A549 (cell line): ENCODE results near the gene ZBTB12. TPM values are rescaled to one million over a fixed set of nuclear protein-coding genes. Genes with fewer than 3 reads are reported as not detected.
A peak's percentile ranks its signal among the peaks of the same experiment; 100 is the strongest.
"Not testable (repeated sequence)": the region's sequence is repeated elsewhere in the genome, so short reads cannot be mapped to it uniquely, and the experiment has no call there.

Source experiments
- ATAC-seq, 2 experiments: fragments of 200-7000 bp in 1 of 2; fragments of >200 bp in 1 of 2; cut with Nextera tagmentation in 1 of 2; cut with Tn5 transposase in 1 of 2; 3 replicates each; pipeline versions ENCODE4 v1.8.0 to v1.9.1; 2018 to 2020; ENCODE audit warnings: mild to moderate bottlenecking in 1 of 2, moderate library complexity in 1 of 2
- CTCF ChIA-PET: fragments of 300-600 bp; sonication (Branson Sonifier 250); formaldehyde crosslinking; extraction: SDS; loops from one replicate; lab custom pipeline; 2021; ENCODE audit warnings: antibody characterized with exemption, inconsistent platforms; lab: Yijun Ruan, JAX
- POLR2A ChIA-PET: fragments of 350-600 bp; formaldehyde crosslinking; extraction: SDS; loops from one replicate; lab custom pipeline; 2021; ENCODE audit warnings: antibody characterized with exemption, inconsistent platforms; lab: Yijun Ruan, JAX
- DNase-seq, 2 experiments: peaks; one replicate each; pipeline versions ENCODE4 v3.0.0 to v3.0.0-alpha.2; 2011 to 2016; ENCODE audit warnings: low read depth in 1 of 2, low spot score in 1 of 2
- FAIRE-seq: peaks from 2 replicates; lab custom pipeline; 2011; peaks lifted over from hg19 to GRCh38; lab: Jason Lieb, UNC
- H3K27ac ChIP-seq, 2 experiments: fragments of >200 bp; sonication (Bioruptor Twin); formaldehyde crosslinking; 3 replicates each; pipeline ENCODE4 v1.5.1; 2016 to 2017
- H3K4me1 ChIP-seq: fragments of >200 bp; sonication (Bioruptor Twin); formaldehyde crosslinking; 3 replicates; pipeline ENCODE4 v1.6.1; 2016
- H3K4me2 ChIP-seq: fragments of >200 bp; sonication (Bioruptor Twin); formaldehyde crosslinking; 3 replicates; pipeline ENCODE4 v1.6.1; 2016
- H3K4me3 ChIP-seq: fragments of >200 bp; sonication (Bioruptor Twin); formaldehyde crosslinking; 3 replicates; pipeline ENCODE4 v1.5.1; 2016
- H3K9me3 ChIP-seq: fragments of >200 bp; sonication (Bioruptor Twin); formaldehyde crosslinking; 3 replicates; pipeline ENCODE4 v1.6.1; 2016
- CHD2 ChIP-seq: fragments of 150-350 bp; IDR thresholded peaks from 2 replicates; pipeline ENCODE4 v1.6.1; 2014; ENCODE audit warnings: low read length; ENCODE audit not compliant: partially characterized antibody
- CHD4 ChIP-seq: fragments of 200-600 bp; sonication (generic); IDR thresholded peaks from 2 replicates; pipeline ENCODE4 v1.6.1; 2016; ENCODE audit warnings: antibody characterized with exemption, mild to moderate bottlenecking, borderline replicate concordance
- ELK1 ChIP-seq: fragments of 150-350 bp; IDR thresholded peaks from 2 replicates; pipeline ENCODE4 v1.6.1; 2014; ENCODE audit warnings: low read depth, mild to moderate bottlenecking, low read length
- ESRRA ChIP-seq: fragments of 150-350 bp; IDR thresholded peaks from 2 replicates; pipeline ENCODE4 v1.6.1; 2014; ENCODE audit warnings: mild to moderate bottlenecking, low read length, borderline replicate concordance
- FOXS1 ChIP-seq: fragments of 250-450 bp; sonication (Bioruptor Pico); IDR thresholded peaks from 2 replicates; pipeline ENCODE4 v1.5.0; 2020; ENCODE audit warnings: mild to moderate bottlenecking, moderate library complexity
- HDAC2 ChIP-seq: fragments of 200-600 bp; sonication (generic); IDR thresholded peaks from 2 replicates; pipeline ENCODE4 v1.6.1; 2016
- HOXA7 ChIP-seq: fragments of 250-450 bp; sonication (Bioruptor Pico); IDR thresholded peaks from 2 replicates; pipeline ENCODE4 v1.5.0; 2020; ENCODE audit warnings: mild to moderate bottlenecking, moderate library complexity
- HOXB5 ChIP-seq: fragments of 250-450 bp; sonication (Bioruptor Pico); IDR thresholded peaks from 2 replicates; pipeline ENCODE4 v1.5.0; 2020; ENCODE audit warnings: mild to moderate bottlenecking, moderate library complexity
- JUN ChIP-seq, 2 experiments: fragments of >200 bp; sonication (Bioruptor Twin); formaldehyde crosslinking; IDR thresholded peaks; 2 replicates in 1 of 2; 3 replicates in 1 of 2; pipeline ENCODE4 v1.6.1; 2016 to 2017
- NFE2L2 ChIP-seq: fragments of 150-350 bp; conservative IDR thresholded peaks from 2 replicates; pipeline ENCODE4 v1.6.1; 2014; ENCODE audit warnings: low read length
- NPAS2 ChIP-seq: fragments of 250-450 bp; sonication (Bioruptor Pico); IDR thresholded peaks from 2 replicates; pipeline ENCODE4 v1.8.0; 2022; ENCODE audit warnings: mild to moderate bottlenecking, moderate library complexity, borderline replicate concordance
- PHF8 ChIP-seq: fragments of 200-600 bp; sonication (generic); IDR thresholded peaks from 2 replicates; pipeline ENCODE4 v1.6.1; 2016; ENCODE audit warnings: low read depth, mild to moderate bottlenecking, antibody characterized with exemption, moderate library complexity, borderline replicate concordance
- RAD21 ChIP-seq, 2 experiments: fragments of >200 bp in 1 of 2; sonication (Bioruptor Twin) in 1 of 2; formaldehyde crosslinking in 1 of 2; IDR thresholded peaks in 1 of 2; conservative IDR thresholded peaks in 1 of 2; 2 replicates in 1 of 2; 3 replicates in 1 of 2; pipeline ENCODE4 v1.6.1; 2012 to 2018; ENCODE audit warnings: inconsistent platforms in 1 of 2
- RCOR1 ChIP-seq: fragments of 150-350 bp; IDR thresholded peaks from 2 replicates; pipeline ENCODE4 v1.6.1; 2014; ENCODE audit warnings: antibody characterized with exemption, low read length, low read depth
- SMC3 ChIP-seq: fragments of >200 bp; sonication (Bioruptor Twin); formaldehyde crosslinking; IDR thresholded peaks from 3 replicates; pipeline ENCODE4 v1.6.1; 2018; ENCODE audit warnings: inconsistent platforms
- USF2 ChIP-seq: fragments of 450-650 bp; IDR thresholded peaks from 2 replicates; pipeline ENCODE4 v1.6.1; 2014; ENCODE audit warnings: antibody characterized with exemption
- WGBS: methylation state at CpG from one replicate; pipeline ENCODE4 v1.1.6; 2017; ENCODE audit errors: missing lambda C conversion rate; 5-methylcytosine and 5-hydroxymethylcytosine counted together
- polyA plus RNA-seq, 4 experiments: library from polyadenylated mRNA; depleted of rRNA in 3 of 4; stranded (reverse); fragments of >200 nt; fragmentation: RNase III in 1 of 4; extraction: RNeasy Plus Mini Kit Qiagen cat#74134 plus additional on column Dnase treatment in 1 of 4; gene quantifications; 2 replicates in 3 of 4; 3 replicates in 1 of 4; pipeline ENCODE4 v1.2.3, GENCODE V29; 2011 to 2017

ZBTB12 gene
- polyA plus RNA-seq, 2 of the 4 experiments (the other 2 are of a cell fraction), result 2.2 to 10.0 TPM

DNA sequence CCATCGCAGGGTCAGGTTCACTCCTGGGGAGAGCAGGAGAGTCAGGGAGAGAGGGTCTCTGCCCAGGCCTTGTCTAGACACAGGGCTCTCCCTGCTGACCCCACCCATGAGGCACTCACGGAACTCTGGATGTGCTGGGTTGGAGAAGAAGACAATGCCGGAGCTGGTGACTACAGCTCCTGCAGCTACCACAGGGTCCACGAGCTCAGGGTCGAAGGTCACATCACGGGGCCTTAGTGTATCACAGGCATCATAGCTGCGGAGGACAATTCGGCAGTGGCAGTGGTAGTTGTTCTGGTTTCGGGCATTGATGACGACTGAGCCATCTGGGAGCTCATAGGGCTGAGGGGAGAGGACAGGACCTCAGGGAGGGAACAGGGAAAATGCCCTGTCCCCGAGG lies 42.0 kb downstream of the ZBTB12 start (continued):
- TF ChIP-seq SMC3 (no peak), CHD4 (no peak), ESRRA (no peak), USF2 (no peak), RCOR1 (no peak), CHD2 (no peak), ELK1 (no peak), HDAC2 (no peak)

DNA sequence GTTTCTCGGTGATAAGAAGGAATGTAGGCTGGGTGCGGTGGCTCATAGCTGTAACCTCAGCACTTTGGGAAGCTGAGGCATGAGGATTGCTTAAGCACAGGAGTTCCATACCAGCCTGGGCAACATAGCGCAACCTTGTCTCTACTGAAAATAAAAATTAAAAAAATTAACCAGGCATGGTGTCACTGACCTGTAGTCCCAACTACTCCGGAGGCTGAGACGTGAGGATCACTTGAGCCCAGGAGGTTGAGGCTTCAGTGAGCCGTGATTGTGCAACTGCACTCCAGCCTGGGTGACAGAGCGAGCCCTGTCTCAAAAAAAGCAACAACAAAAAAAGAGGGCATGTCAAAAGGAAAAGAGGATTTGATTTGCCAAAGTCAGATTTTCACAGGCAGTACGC lies 43.2 kb downstream of the ZBTB12 start:
- DNase-seq, result no peak
- CTCF ChIA-PET, result interaction anchor here (1.0 kb wide), 1 partner anchor 19 kb away, joined by 3 read pairs; no protein-coding TSS in a partner anchor
- WGBS, result 92% methylated on average over 8 of the region's 8 CpGs

DNA sequence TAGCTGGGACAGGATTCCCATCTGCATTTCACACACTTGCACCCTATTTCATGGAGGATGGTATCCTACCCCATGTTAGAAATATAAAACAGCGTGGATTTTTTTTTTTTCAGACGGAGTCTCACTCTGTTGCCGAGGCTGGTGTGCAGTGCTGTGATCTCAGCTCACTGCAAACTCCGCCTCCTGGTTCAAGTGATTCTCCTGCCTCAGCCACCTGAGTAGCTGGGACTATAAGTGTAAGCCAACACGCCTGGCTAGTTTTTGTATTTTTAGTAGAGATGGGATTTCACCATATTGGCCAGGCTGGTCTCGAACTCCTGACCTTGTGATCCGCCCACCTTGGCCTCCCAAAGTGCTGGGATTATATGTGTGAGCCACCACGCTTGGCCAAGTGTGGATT lies 44.1 kb downstream of the ZBTB12 start:
- H3K9me3 ChIP-seq, ATAC-seq, H3K27ac ChIP-seq, FAIRE-seq, H3K4me1 ChIP-seq, H3K4me2 ChIP-seq, H3K4me3 ChIP-seq, POLR2A ChIA-PET, DNase-seq: not testable (repeated sequence)
- CTCF ChIA-PET, result interaction anchor here (1.1 to 1.2 kb wide), 2 partner anchors 9 to 95 kb away, joined by 3 to 5 read pairs; no protein-coding TSS in a partner anchor
- WGBS, result 90% methylated on average over 8 of the region's 8 CpGs

More for the DNA sequence above, 43.2 kb downstream of the ZBTB12 start:
- no peak overlapping the region for H3K27ac ChIP-seq
- no peak overlapping the region for H3K4me2 ChIP-seq
- 0 out of 3 replicates have a peak, but pooled peaks cover 4% of the 10 kb centered on the region for H3K4me1 ChIP-seq
- ATAC-seq (no peak), FAIRE-seq (no peak)
- POLR2A ChIA-PET, result no interaction called here
- H3K9me3 ChIP-seq, result no peaks in the 10 kb centered on the region
- H3K4me3 ChIP-seq, result no peak overlapping the region
- TF ChIP-seq HOXB5 (no peak), FOXS1 (CRISPR knock-in tag) (no peak), NPAS2 (CRISPR knock-in tag) (no peak), NFE2L2 (no peak), JUN (IDR thresholded peaks at IDR 0.05) (no peak), HOXA7 (CRISPR knock-in tag) (no peak), RAD21 (conservative IDR thresholded peaks at IDR 0.05 in 1 of 2, IDR thresholded peaks at IDR 0.05 in 1 of 2) (no peak), PHF8 (no peak)

- peaks cover 11% of the 10 kb centered on the region; the same call in 1 of the 3 replicates for H3K4me1 ChIP-seq
- H3K9me3 ChIP-seq, POLR2A ChIA-PET, FAIRE-seq, CTCF ChIA-PET, DNase-seq, H3K4me3 ChIP-seq, H3K4me2 ChIP-seq: not testable (repeated sequence)
- ATAC-seq, result peak in 1 of 2 experiments; percentile 21; a peak in 1 of 6 replicates
- peak overlapping the region in 1 of 2 experiments; percentile 55; a peak in 2 of 6 replicates for H3K27ac ChIP-seq
- 90% methylated on average over 10 of the region's 35 CpGs for WGBS
Observed at GRCh38 chr6:31851980-31852718, 49.7 kb downstream of the ZBTB12 start.
